Small intestine (tissue), 4 donors: ENCODE data around the gene HSPBP1. TPM values are rescaled to one million over a fixed set of nuclear protein-coding genes. Genes with fewer than 3 reads are reported as not detected.

ENCODE experiments used
- polyA plus RNA-seq, 4 donors: library from polyadenylated mRNA; stranded (reverse) in 3 of 4; unstranded in 1 of 4; fragments of 200-250 nt in 3 of 4; fragments of 120-200 nt in 1 of 4; gene quantifications; one replicate each; pipeline versions ENCODE4 v1.2.1 to v1.2.3, GENCODE V29; 2013
- donor health status: healthy with polysubstance abuse.
- donor health status: Bipolar disorder and iron deficiency.
- donor health status: healthy.

The HSPBP1 gene
- polyA plus RNA-seq, 4 donors = 25.9 to 61.9 (median 31.4) TPM

Other genes starting within 250 kb of the HSPBP1 start
- gene GP6, start 241.8 kb downstream of the HSPBP1 start, polyA plus RNA-seq = under 1 TPM in 2 of 4 donors, not detected in 2; 0.15 to 0.22 TPM
- 10 to 100 TPM; 21.3 to 28.4 (median 22.2) TPM for gene RDH13, start 217.0 kb downstream of the HSPBP1 start, polyA plus RNA-seq
- 10 to 100 TPM; 11.7 to 23.8 (median 19.1) TPM for gene EPS8L1, start 204.2 kb downstream of the HSPBP1 start, polyA plus RNA-seq
- 100 to 1,000 TPM in 2 of 4 donors, 10 to 100 TPM in 2; 68.3 to 192 (median 132) TPM for gene PPP1R12C, start 162.5 kb downstream of the HSPBP1 start, polyA plus RNA-seq
- gene TNNT1, start 130.9 kb downstream of the HSPBP1 start, polyA plus RNA-seq = 10 to 100 TPM in 1 of 4 donors, 1 to 10 TPM in 2, under 1 TPM in 1; 0.18 to 20.1 (median 5.3) TPM
- 10 to 100 TPM in 1 of 4 donors, 1 to 10 TPM in 2, under 1 TPM in 1; 0.59 to 39.7 (median 1.5) TPM for gene TNNI3, start 122.4 kb downstream of the HSPBP1 start, polyA plus RNA-seq
- under 1 TPM in 2 of 4 donors, not detected in 2; 0.62 to 0.64 TPM for gene DNAAF3, start 113.5 kb downstream of the HSPBP1 start, polyA plus RNA-seq
- gene SYT5, start 99.8 kb downstream of the HSPBP1 start, polyA plus RNA-seq = 1 to 10 TPM in 2 of 4 donors, under 1 TPM in 2; 0.22 to 4.7 (median 1.1) TPM
- gene PTPRH, start 70.6 kb downstream of the HSPBP1 start, polyA plus RNA-seq = 100 to 1,000 TPM in 2 of 4 donors, 10 to 100 TPM in 2; 33.4 to 158 (median 89.7) TPM
- gene TMEM86B, start 51.3 kb downstream of the HSPBP1 start, polyA plus RNA-seq = 100 to 1,000 TPM in 1 of 4 donors, 10 to 100 TPM in 3; 22.8 to 255 (median 72.6) TPM
- gene PPP6R1, start 21.1 kb downstream of the HSPBP1 start, polyA plus RNA-seq = 10 to 100 TPM; 43.4 to 67.5 (median 48.9) TPM
- 1 to 10 TPM in 3 of 4 donors, under 1 TPM in 1; 0.22 to 3.5 (median 2.7) TPM for gene BRSK1, start 3.9 kb upstream of the HSPBP1 start, polyA plus RNA-seq
- gene TMEM150B, start 45.2 kb upstream of the HSPBP1 start, polyA plus RNA-seq = 100 to 1,000 TPM in 1 of 4 donors, 10 to 100 TPM in 3; 33.2 to 125 (median 79.2) TPM
- 10 to 100 TPM; 10.3 to 18.4 (median 14.3) TPM for gene KMT5C, start 59.8 kb upstream of the HSPBP1 start, polyA plus RNA-seq
- under 1 TPM in 2 of 4 donors, not detected in 2; 0.07 to 0.09 TPM for gene COX6B2, start 74.6 kb upstream of the HSPBP1 start, polyA plus RNA-seq
- gene GARIN5B, start 83.2 kb upstream of the HSPBP1 start, polyA plus RNA-seq = under 1 TPM in 1 of 4 donors, not detected in 3; 0.03 TPM
- gene IL11, start 90.4 kb upstream of the HSPBP1 start, polyA plus RNA-seq = under 1 TPM in 2 of 4 donors, not detected in 2; 0.19 to 0.67 TPM
- under 1 TPM in 2 of 4 donors, not detected in 2; 0.30 to 0.31 TPM for gene TMEM190, start 96.7 kb upstream of the HSPBP1 start, polyA plus RNA-seq
- gene TMEM238, start 104.2 kb upstream of the HSPBP1 start, polyA plus RNA-seq = 1 to 10 TPM in 3 of 4 donors, not detected in 1; 1.6 to 9.4 (median 2.2) TPM
- 1,000 to 10,000 TPM; 1,338 to 2,360 (median 2,018) TPM for gene RPL28, start 105.8 kb upstream of the HSPBP1 start, polyA plus RNA-seq
- 10 to 100 TPM in 2 of 4 donors, 1 to 10 TPM in 2; 7.2 to 30.1 (median 16.4) TPM for gene UBE2S, start 127.7 kb upstream of the HSPBP1 start, polyA plus RNA-seq
- gene SHISA7, start 163.2 kb upstream of the HSPBP1 start, polyA plus RNA-seq = under 1 TPM in 2 of 4 donors, not detected in 2; 0.12 to 0.21 TPM
- gene ISOC2, start 181.5 kb upstream of the HSPBP1 start, polyA plus RNA-seq = 100 to 1,000 TPM in 1 of 4 donors, 10 to 100 TPM in 3; 28.8 to 164 (median 78.4) TPM
- gene C19orf85, start 184.6 kb upstream of the HSPBP1 start, polyA plus RNA-seq = not detected
- gene ZNF628, start 196.5 kb upstream of the HSPBP1 start, polyA plus RNA-seq = 1 to 10 TPM; 1.1 to 7.0 (median 5.0) TPM
- gene NAT14, start 205.1 kb upstream of the HSPBP1 start, polyA plus RNA-seq = 10 to 100 TPM in 1 of 4 donors, 1 to 10 TPM in 3; 5.8 to 10.2 (median 7.8) TPM
- 1 to 10 TPM in 1 of 4 donors, under 1 TPM in 2, not detected in 1; 0.49 to 2.2 (median 0.54) TPM for gene SSC5D, start 208.3 kb upstream of the HSPBP1 start, polyA plus RNA-seq